Measurements from ENCODE around the gene PTK6. TPM values are rescaled to one million over a fixed set of nuclear protein-coding genes. Genes with fewer than 3 reads are reported as not detected.
"Not testable (repeated sequence)": the region's sequence is repeated elsewhere in the genome, so short reads cannot be mapped to it uniquely, and the experiment has no call there.

PTK6 gene
- total RNA-seq, 1 donor from 2014 or later, result 0.10 TPM

DNA sequence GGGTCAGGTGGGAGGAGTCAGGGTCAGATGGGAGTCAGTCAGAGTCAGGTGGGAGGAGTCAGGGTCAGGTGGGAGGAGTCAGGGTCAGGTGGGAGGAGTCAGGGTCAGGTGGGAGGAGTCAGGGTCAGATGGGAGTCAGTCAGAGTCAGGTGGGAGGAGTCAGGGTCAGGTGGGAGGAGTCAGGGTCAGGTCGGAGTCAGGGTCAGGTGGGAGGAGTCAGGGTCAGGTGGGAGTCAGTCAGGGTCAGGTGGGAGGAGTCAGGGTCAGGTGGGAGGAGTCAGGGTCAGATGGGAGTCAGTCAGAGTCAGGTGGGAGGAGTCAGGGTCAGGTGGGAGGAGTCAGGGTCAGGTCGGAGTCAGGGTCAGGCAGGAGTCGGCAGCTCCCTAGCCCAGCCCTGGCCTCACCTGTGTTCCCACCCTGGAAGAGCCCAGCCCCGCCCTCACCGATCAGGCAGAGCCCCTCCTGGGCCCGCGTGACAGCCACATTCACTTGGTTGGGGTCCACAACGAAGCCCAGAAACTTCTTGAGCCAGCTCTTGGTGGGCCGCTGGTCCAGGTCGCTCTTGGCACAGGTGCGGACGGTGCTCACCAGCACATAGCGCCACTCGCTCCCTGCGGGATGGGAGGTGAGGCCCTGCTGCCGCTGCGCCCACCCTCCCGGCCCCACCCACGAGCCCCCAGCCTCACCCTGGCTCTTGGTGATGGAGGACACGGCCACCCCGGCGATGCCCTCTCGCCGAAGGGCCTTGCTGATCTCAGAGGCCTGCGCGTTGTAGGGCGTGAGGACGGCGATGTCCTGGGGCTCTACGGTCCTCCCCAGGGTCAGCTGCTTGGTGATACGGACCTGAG lies 22.5 kb upstream of the PTK6 start:
- DNase-seq (ENCODE audit: low spot score), result not testable (repeated sequence)

DNA sequence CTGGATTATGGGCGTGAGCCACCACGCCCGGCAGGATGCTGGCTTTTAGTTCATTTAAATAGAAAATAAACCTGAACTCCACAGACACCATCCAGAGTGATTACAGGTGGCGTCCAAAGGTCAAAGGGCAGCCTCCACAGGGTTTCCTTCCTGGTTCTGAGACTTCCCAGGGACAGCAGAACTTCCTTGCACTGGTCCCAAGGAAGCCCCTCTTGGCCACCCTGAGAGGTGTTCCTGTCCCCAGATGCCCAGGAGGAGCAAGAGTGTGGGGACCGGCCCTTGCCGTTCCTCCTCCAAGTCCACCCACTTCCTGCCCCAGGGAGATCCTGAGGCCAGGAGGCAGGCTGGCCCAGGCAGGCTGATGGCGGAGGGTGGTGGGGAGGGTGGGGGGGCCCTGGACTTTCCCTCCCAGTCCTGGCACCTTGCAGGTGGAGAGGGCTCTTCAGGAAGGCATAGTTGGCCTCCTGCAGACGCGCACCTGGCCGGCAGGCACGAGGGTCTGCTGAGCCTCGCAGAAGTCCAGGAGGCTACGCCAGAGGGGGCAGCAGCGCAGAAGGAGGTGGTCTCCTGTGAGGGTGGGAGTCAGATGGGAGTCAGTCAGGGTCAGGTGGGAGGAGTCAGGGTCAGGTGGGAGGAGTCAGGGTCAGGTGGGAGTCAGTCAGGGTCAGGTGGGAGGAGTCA lies 21.8 kb upstream of the PTK6 start:
- no peak for DNase-seq (ENCODE audit: low spot score)

DNA sequence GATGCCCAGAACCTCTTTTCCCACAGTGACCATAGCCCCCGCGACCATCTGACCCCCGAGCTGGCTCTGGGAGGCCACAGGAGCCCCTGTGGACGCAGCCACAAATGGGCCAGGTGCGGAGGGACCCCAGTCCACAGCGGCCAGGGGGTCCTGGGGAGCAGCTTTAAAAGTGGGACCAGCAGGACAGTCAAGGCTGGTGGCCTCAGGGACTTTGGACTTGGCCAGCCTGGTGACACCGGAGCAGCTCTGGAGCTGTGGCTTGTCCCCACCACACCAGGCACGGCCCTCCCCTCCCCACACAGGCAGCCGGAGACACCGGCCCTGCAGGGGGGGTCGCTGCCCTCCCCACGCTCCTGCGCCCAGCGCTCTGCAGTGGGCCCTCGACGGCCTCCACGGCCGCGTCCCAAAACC lies 20.3 kb upstream of the PTK6 start:
- DNase-seq (ENCODE audit: low spot score), result no peak

DNA sequence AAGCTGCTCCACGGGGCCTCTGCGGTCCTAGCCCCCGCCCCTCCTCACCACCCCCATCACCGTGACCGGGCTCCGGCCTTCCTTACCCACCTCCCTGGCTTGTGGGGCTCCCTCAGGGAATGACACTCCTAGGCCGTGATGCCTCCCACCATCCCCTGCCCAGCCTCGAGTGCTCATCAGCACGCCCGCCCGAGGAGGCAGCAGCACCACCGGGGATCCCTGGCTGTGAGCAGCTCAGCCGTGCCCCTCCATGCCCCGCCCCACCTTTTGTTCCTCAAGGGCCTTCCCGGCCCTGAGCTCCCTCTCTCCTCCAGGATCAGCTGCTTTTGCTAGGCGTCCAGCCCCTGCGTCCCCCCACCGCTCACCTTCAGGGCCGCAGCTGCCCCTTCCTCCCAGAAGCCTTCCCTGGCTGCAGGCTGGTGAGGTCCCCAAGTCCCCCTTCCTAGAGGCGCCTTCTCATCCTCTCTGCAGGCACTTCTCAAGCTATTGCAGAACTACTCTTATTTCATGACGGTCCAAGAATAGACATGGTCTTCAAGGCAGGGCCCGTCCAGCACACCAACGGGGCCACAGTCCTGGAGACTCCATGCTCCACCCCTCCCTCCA lies 19.8 kb upstream of the PTK6 start:
- DNase-seq (ENCODE audit: low spot score), result no peak

DNA sequence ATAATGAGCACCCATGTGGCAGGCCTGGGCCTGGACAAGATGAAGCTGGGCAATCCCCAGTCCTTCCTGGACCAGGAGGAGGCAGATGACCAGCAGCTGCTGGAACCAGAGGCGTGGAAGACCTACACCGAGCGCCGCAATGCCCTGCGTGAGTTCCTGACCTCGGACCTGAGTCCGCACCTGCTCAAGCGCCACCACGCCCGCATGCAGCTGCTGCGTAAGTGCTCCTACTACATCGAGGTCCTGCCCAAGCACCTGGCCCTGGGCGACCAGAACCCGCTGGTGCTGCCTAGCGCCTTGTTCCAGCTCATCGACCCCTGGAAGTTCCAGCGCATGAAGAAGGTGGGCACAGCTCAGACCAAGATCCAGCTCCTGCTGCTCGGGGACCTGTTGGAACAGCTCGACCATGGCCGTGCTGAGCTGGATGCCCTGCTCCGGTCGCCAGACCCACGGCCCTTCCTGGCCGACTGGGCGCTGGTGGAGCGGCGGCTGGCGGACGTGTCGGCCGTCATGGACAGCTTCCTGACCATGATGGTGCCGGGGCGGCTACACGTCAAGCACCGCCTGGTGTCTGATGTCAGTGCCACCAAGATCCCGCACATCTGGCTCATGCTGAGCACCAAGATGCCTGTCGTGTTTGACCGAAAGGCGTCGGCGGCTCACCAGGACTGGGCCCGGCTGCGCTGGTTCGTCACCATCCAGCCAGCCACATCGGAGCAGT lies 18.6 kb upstream of the PTK6 start:
- DNase-seq (ENCODE audit: low spot score), result no peak

DNA sequence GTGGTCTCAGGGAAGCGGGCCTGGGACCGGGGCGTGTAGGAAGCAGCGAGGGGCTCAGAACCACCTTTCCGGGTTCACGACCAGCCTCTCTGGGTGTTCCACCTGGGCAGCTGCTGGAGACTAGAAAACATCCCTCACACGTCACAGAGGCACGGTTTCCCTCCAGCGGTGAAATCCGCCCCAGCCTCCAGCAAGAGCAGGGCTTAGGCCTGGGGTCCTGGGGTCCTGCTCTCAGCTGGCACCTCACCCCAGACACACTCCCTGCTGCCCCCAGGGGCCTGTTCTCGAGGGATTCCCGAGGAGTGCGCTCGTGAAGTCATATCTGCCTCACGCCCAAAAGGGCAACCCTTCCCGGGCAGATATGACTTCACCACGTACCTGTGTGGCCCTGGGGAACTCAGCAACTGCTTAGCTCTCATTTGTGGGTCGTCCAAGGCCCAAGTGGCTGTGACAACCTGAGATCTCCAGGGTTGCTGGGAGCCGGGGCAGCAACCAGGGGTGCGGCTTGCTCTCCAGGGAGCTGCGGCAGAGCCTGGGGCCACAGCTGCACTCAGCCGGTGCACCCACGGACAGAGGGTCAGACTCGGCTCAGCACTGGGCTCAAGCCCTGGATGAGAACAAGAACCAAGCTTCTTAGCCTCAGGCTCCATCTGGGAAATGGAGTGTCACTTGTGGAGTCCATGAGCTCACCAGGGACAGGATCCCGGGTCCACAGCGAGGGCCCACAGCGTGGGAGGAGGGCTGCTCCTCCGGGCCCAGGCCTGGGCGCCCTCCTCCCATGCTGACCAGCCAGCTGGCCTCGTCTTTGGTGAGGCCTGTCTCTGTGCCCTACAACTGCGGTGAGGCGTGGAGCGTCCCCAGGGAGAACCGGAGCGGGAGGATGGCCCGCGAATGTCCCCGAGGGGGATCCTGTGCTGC lies 17.4 kb upstream of the PTK6 start:
- no peak for DNase-seq (ENCODE audit: low spot score)

DNA sequence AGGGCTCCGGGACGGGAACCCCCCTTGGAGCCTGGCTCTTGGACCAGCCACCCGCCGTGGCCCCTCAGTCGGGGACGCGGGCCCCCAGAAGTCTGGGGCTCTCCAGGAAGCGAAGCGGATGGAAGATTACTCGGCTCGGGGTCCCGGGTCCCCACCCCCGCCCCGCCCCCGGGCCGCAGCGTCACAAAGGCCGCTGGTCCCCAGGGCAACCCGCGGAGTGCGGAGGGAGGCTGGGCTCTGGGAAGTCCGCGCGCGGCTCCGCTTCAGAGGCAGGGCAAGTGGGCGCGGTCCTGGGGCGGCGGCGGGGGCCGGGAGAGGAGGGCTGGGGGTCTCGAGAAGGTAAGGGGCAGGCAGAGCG lies 16.7 kb upstream of the PTK6 start, which contains the start of gene FNDC11:
TSS of gene FNDC11 (plus strand) at position 227 of the 358 bp plus-strand sequence. CDS start 1,505 bp downstream, outside the sequence.
- DNase-seq (ENCODE audit: low spot score), result no peak

DNA sequence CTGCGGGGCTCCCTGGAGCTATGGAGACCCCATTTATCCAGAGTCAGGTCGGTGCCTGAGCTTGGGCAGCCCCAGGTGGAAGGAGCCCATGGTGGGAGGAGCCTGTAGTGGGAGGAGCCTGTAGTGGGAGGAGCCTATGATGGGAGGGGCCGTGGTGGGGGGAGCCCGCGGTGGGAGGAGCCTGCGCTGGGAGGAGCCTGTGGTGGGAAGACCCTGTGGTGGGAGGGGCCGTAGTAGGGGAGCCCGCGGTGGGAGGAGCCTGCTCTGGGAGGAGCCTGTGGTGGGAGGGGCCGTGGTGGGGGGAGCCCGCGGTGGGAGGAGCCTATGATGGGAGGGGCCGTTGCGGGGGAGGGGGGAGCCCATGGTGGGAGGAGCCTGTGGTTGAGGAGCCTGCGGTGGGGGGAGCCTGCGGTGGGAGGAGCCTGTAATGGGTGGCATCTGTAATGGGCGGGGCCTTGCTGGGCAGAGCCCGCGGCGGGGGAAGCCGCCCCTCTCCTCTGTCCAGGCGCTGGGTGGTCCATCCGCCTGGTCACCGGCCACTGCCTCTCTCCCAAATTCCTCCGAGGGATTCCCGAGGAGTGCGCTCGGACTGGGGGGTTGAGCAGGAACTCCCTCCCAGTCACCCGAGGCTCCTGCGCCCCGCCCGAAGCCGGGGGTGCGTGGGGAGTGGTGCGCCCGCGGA lies 16.2 kb upstream of the PTK6 start:
- DNase-seq (ENCODE audit: low spot score), result no peak

DNA sequence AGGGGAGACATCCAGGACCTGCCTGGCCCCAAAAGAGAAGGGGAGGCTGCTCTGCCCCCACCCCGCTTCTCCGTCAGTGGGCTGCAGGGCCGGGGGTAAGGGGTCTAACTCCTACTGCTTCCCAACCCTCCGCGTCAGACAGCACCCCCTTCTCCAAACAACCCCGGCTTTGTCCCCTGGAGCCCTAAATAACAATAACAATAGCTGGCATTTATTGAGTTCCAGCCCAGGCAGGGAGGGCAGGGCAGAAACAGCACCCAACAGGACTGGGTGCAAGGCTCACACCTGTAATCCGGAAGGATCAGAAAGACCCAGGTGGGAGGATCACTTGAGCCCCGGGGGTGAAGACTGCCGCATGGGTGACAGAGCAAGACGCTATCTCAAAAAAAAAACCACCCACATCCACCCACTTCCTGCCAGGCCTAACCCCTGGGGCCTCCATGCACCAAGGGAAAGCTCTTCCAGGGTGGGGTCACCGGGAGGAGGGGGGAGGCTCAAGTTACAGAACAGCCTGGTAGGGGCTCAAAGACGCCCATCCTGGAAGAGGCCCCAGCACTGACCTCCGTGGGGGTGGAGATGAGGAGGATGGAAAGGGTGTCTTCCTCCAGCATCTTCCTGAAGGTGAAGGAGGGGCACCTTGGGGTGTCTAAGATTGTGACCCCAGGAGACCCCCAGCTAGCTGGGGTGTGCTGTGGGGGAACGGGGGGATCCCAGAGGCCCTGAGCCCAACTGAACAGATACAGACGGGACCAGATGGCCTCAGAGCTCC lies 15.5 kb upstream of the PTK6 start:
- DNase-seq (ENCODE audit: low spot score), result no peak

DNA sequence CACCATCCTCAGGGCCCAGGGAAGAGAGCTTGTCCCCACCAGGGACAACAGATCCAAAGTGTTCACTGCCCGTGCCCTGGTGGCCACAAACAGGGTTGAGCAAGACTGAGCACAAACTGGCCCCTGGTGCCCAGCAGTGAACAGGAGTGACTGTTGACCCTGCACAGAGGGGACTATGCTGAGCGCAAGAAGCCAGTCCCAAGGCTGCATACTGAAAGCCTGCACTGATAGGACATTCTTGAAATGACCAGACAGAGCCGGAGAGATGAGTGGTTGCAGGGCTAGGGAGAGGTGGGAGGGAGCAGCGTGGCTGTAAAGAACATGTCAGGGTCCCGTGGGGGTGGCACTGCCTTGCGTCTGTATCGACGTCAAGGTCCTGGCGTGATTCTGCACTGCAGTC lies 13.9 kb upstream of the PTK6 start:
- no peak for DNase-seq (ENCODE audit: low spot score)

DNA sequence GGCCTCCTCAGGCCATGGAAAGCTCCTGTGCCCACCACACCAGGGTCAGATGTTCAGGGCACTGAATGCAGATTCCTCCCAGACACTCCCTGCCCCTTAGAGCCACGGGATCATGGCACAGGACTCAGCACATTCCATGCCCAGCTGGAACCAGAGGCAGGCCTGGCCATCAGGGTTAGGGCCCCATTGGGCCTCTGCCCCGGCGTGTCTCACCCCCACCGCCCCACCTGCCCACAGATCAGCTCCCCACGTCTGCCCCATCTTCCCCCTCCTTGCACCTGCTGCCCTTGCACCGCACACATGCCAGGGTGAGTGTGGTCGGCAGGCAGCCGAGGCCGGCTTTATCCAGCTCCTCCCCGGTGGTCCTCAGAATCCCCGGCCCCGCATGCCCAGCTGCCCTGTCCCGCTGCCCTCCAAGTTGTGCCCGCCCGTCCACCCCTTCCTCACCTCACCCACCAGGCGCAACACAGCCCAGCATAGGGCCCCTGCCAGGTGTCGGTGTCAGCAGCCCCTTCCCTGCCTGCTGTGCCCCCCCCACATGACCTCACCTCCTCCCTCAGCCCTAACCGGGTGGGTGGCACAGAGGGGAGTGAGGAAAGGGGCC lies 12.6 kb upstream of the PTK6 start:
- no peak for DNase-seq (ENCODE audit: low spot score)

DNA sequence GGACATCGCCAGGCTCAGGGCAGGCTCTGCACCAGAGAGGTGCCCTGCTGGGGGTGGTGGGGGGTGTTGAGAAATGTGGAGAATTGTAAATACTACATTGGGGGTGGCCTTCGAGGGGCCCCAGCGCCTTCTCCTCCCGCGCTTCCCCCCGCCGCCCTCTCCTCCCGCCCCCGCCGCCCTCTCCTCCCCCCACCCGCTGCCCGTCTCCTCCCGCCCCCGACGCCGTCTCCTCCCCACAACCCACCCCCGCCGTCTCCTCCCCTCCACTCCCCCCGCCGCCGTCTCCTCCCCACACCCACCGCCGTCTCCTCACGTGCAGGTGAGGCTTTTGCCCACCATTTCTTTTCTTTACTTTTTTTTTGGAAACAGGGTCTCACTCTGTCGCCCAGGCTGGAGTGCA lies 11.8 kb upstream of the PTK6 start:
- DNase-seq (ENCODE audit: low spot score), result no peak

DNA sequence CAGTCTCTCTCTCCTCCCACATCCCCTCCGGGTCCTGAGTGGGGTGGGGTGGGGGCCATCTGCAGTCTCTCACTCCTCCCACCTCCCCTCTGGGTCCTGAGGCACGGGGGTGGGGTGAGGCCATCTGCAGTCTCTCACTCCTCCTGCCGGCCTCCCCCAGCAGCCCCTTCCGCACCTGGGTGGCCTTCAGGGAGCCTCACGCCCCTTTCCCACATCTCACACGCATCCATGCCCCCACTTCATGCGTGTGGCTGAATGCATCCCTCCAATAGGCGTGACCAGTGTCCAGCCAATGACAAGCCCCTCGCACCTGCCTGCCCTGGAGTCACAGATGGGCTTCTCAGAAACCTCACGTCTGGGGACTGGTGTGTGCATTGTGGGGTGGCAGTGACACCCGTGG lies 11.4 kb upstream of the PTK6 start:
- DNase-seq (ENCODE audit: low spot score), result no peak

DNA sequence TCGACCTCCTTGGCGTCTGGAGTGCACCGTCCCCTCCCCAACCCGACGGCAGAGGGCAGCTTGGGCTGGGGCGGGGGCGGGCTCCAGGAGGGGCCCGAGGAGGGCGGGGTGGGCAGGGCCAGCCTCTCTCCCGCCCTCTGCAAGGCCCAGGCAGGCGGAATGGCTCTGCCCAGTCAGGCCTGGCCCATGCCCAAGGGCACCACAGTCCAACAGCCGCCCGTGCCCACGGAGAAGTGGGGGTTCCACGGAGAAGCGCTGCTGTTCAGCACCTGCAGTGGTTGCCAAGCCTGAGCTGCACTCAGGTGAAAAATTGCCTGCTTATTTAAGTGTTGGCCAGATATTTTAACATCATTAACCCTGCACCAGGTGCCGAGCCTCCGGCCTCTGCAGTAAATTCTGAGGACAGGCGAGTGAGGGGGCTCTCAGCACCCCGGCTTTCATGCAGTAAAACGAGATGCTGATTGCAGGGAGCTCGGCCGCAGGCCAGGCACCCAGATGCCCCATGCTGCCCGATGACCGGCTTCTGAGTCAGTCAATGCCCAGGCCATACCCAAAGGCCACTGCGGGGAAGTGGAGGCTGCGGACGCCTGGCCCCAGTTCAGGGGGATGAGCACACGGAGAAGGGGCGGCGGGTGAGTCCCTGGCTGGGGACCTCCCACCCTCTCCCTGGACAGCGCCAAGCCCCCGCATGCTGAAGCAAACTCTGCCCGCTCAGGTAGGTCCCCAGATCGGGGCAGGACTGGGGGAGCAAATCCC lies 10.7 kb upstream of the PTK6 start, which contains the start of gene SRMS:
TSS of gene SRMS (minus strand) at position 25 of the 756 bp plus-strand sequence. CDS start 286 bp downstream, outside the sequence.
- DNase-seq (ENCODE audit: low spot score), result no peak

DNA sequence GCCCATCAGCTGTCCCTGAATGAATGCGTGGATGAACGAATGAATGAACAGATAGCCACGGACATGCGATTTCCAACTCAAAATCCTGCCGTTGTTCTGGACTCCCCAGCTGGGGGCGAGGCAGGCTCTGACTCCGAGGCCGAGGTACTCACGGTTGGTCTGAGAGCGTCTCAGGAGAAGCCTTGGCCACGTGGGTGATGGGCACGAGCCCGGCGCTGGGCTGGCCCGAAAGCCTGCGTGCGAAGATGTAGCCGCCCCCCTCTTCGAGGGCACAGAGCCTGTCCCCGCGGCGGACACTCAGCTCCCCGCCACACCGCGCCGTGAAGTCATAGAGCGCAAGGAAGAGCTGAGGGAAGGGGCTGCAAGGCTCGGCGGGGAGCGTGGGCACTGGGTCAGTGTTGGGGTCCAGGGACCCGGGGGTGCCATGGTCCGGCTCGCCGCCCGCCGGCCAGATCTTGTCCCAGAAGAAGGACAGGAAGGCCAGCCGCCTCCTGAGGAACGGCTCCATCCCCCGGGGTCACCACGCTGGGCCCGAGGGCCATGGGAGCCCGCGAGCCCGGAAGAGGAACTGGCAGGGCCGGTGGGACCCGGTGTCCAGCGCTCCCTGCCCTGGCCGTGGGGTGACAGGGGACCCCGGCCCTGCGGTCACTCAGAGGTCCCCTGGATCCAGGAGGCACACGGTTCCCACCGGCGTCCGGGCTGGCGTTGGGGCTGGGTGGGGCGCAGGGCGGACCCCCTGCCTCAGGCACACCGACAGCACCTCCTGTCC lies 10.0 kb upstream of the PTK6 start:
- DNase-seq (ENCODE audit: low spot score), result no peak

DNA sequence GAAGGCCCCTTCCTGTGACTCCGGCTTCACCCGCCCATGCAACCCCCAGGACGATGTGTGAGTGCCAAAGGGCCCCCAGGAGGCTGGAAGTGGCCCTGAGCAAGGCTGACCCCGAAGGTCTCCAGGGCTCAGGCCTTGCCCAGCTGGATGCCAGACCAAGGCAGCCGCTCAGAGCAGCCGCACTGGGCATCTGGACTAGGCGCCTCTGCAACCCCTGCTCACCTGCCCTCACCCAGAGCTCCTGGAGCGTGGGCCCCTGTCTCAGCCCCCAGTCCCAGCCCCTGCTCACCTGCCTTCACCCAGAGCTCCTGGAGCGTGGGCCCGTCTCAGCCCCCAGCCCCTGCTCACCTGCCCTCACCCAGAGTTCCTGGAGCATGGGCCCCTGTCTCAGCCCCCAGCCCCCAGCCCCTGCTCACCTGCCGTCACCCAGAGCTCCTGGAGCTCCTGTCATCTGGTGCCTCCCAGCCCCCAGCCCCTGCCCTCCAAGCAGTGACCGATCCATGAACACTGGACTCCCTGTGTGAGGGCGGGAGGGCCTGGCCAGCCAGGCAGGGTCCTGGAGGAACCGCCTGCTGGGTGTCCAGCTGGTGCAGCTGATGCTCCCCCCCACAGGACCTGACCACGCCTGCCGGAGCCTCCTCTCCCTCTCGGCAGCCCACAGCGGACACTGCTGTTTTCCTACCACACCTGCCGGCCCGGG lies 9.2 kb upstream of the PTK6 start:
- DNase-seq (ENCODE audit: low spot score), result no peak

Data from mesenteric fat pad (tissue), 1 donor.